ENCODE data around the gene GPR137C.

GRCh38 chr14:52589646-52590045 is 37.0 kb downstream of the GPR137C start:
- TF ChIP-seq POLR2A (IDR thresholded peaks at IDR 0.05) = no peak
- TF ChIP-seq, protein P1, sequence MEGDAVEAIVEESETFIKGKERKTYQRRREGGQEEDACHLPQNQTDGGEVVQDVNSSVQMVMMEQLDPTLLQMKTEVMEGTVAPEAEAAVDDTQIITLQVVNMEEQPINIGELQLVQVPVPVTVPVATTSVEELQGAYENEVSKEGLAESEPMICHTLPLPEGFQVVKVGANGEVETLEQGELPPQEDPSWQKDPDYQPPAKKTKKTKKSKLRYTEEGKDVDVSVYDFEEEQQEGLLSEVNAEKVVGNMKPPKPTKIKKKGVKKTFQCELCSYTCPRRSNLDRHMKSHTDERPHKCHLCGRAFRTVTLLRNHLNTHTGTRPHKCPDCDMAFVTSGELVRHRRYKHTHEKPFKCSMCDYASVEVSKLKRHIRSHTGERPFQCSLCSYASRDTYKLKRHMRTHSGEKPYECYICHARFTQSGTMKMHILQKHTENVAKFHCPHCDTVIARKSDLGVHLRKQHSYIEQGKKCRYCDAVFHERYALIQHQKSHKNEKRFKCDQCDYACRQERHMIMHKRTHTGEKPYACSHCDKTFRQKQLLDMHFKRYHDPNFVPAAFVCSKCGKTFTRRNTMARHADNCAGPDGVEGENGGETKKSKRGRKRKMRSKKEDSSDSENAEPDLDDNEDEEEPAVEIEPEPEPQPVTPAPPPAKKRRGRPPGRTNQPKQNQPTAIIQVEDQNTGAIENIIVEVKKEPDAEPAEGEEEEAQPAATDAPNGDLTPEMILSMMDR (IDR thresholded peaks at IDR 0.05) = no peak
